GM21367 (cell line): ENCODE results near the gene MAN1B1.

Source experiments
- ATAC-seq: cut with Tn5 transposase; IDR thresholded peaks from one replicate; pipeline ENCODE4 v1.9.1; 2021; ENCODE audit not compliant: unreplicated experiment

MAN1B1 gene

DNA sequence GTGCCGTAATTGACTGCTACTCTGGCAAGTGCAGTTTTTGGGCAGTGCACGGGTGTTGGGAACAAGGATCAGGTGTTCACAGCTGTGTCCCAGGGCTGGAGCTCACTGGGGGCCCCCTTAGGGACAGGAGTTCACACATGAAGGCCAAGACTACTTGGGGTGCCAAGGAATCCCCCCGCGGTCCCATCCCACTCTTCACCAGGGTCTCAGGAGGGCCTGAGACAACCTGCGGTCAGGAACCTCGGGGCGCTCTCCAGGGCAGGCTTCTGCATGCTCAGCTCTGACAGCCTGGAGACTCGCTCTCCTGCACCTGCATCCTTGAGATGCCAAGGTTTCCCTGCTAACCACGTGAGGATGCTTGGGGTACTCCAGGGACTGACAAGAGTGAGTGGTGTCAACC lies 2.3 kb upstream of the MAN1B1 start:
- ATAC-seq, result no peak

DNA sequence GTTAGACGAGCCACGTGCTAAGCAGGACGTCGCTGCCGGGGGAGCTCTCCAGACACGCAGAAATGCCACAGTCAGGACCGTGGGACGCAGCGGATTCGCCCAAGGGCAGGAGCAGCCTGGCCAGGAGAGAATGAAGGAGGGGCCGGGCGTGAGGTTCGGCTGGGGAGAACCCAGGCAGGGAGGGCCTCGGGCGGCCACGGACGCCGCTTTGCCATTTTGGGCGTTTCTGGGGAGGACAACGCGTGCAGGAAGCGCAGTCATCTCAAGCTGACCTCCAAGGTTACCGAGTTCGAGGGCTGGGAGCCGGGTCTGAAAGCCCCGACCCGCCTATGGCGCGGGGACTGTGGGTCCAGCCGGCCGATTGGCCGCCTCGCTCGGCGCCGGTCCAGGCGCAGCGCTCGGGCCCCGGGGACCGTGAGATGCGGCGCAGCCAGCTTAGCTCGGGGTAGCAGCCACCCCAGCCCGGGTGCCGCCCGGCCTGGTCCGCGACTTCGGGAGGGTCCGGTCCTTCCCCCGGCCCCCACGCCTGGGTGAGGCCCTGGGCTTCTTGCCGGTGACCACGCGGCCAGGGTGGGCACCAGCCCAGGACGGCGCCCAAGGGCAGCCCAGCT lies 760 bp upstream of the MAN1B1 start:
- peak; percentile 2 for ATAC-seq

- no peak for ATAC-seq
Measured at GRCh38 chr9:137087409-137087925, 682 bp downstream of the MAN1B1 start.

DNA sequence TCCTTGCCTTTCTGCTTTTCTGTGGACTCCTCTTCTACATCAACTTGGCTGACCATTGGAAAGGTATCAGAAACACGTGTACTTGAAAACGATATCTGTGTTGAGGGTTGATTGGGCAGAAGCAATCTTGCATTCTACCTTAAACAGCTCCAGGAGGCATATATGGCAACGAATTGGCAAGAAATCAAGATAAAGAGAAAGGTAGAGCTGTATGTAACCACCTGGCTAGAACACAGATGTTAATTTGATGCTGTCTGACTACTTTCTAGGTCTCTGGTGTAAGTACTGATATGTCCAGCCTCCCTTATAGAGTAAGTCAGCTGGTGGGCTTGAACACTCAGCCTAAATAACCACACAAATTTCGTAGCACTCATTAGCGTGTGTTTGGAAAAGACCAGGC lies 1.3 kb downstream of the MAN1B1 start:
- ATAC-seq, result no peak

DNA sequence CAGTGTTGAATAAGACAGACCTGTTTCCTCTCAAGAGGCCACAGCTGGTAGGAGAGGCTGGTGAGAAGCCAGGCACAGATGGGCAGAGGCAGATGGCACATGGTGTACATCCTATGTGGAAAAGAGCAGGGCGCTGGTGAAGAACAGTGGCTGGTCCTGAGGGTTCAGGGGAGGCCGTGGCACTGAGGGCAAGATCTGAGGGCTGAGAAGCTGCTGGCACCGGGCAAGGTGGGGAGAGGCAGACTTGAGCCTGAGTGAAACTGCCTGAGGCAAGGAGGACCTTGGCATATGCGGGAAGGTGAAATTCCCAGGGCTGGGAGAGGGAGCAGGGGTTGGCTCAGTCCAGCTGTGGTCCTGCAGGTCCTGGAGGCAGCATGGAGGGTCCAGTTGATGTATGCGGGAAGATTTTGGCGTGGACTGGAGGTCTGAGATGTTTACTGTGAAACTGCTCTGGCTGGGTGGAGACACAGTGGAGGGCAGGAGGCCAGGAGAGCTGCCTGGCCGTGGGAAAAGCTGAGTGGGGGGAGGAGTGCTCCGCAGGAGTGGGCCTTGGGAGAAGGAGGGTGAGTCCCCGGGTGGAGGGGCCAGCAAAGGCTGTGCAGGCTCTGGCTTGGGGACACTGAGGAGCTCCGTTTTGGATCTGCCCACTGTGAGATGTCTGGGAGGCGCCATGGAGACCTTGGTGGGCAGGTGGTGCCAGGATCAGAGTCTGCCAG lies 2.6 kb downstream of the MAN1B1 start:
- ATAC-seq, result no peak

GRCh38 chr9:137095664-137096517 lies 9.1 kb downstream of the MAN1B1 start:
- ATAC-seq, result peak; percentile 57

DNA sequence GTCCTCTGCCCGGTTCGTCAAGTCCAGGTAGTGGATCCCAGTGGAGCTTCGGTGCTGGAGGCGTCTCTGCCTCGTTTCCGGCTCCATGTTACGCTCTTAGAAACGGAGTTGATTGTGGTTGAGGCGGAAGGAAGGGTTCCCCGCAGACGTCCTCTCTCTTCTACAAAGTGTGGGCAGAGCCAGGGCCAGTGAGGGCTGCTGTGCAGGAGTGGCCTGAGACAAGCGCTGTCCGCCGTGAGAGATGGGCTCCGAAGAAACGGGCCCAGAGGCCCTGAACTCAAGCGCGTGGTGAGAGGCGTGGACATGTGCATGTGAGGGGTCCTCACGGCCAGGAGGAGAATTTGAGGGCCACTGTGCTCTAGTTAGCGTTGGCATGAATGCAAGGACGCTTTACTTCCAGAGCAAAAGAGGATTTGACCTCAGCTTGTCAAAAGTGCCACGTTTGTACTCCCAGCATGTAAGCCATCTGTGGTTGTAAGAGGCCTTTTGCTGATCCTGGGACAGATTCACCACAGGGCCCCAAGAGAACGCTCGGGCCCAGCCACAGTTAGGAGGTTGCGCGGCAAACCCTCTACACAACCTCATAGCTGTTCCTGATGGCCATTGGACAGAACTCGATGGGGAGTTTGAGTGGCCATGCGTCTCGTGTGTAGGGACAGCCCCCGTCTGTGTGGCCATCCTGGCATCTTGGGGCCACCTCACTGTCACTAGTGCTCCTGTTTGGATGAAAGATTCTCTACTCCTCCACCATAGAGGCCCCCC lies 10.2 kb downstream of the MAN1B1 start:
- no peak for ATAC-seq

DNA sequence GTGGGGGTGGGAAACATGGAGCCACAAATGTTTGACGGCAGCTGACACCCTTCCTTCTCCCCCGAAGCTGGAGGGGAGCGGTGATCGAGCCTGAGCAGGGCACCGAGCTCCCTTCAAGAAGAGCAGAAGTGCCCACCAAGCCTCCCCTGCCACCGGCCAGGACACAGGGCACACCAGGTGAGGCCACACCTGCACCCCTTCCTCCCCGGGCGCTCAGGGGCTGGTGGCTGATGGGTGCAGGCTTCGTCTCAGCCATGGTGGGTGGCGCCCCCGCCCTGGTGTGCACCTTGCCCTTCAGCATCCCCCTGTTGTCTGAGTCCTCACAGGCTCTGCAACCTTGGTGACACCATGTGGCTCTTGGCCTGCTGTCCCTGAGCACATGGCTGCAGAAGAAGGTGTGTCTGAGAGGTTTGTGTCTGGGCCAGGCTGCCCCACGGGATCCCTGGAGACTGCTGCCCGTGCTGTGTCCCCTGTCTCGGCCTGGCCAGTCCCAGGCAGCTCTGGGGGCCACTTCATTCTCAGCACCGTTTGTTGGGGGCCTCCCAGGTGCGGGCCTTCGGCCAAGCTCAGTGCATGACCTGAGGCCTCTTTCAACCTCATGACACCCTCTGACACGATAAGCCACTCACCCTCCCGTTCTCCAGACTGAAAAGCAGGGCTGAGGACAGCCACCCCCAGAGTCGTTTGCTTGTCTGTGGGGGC lies 11.1 kb downstream of the MAN1B1 start:
- ATAC-seq, result no peak

GRCh38 chr9:137099231-137099630 lies 12.4 kb downstream of the MAN1B1 start:
- no peak for ATAC-seq

DNA sequence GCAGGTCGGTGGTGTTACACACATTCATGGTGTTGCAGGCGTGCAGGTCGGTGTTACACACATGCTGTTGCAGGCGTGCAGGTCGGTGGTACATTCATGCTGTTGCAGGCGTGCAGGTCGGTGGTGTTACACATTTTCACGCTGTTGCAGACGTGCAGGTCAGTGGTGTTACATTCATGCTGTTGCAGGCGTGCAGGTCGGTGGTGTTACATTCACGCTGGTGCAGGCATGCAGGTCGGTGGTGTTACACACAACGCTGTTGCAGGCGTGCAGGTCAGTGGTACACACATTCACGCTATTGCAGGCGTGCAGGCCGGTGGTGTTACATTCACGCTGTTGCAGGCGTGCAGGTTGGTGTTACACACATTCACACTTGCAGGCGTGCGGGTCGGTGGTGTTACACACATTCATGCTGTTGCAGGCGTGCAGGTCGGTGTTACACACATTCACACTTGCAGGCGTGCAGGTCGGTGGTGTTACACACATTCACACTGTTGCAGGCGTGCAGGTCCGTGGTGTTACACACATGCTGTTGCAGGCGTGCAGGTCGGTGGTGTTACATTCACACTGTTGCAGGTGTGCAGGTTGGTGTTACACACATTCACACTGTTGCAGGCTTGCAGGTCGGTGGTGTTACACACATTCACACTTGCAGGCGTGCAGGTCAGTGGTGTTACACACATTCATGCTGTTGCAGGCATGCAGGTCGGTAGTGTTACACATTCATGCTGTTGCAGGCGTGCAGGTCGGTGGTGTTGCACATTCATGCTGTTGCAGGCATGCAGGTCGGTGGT lies 16.6 kb downstream of the MAN1B1 start:
- ATAC-seq, result no peak

GRCh38 chr9:137105814-137106661 lies 19.3 kb downstream of the MAN1B1 start:
- no peak for ATAC-seq

GRCh38 chr9:137106662-137107250 lies 20.0 kb downstream of the MAN1B1 start:
- ATAC-seq, result no peak

- no peak for ATAC-seq
Measured at GRCh38 chr9:137107312-137107921, 20.6 kb downstream of the MAN1B1 start.

DNA sequence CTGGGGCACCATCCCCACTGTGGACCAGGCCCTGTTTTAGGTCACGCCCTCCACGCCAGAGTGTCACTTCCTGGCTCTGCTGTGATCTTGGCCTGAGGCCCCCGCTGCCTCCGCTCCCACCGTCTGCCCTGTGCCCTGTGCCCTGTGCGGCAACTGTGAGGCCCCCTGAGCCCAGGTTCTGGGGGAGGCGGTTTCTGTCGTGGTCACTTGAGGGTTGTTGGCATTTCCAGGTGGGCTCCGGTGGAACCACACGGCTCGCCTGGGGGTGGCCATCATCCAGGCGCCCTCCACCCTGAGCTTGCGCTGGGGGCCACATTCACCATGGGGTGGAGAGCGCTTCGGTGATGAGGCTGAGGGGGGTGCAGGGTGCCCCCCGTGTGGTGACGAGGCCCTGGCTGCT lies 21.2 kb downstream of the MAN1B1 start:
- ATAC-seq, result no peak

DNA sequence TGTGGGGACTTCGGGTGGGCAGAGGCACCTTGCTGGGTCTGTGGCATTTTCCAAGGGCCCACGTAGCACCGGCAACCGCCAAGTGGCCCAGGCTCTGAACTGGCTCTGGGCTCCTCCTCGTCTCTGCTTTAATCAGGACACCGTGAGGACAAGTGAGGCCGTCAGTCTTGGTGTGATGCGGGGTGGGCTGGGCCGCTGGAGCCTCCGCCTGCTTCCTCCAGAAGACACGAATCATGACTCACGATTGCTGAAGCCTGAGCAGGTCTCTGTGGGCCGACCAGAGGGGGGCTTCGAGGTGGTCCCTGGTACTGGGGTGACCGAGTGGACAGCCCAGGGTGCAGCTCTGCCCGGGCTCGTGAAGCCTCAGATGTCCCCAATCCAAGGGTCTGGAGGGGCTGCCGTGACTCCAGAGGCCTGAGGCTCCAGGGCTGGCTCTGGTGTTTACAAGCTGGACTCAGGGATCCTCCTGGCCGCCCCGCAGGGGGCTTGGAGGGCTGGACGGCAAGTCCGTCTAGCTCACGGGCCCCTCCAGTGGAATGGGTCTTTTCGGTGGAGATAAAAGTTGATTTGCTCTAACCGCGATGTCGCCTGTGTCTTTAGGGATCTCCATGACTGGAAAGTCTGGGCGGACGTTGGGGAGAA lies 21.9 kb downstream of the MAN1B1 start:
- no peak for ATAC-seq

- ATAC-seq, result no peak
Measured at GRCh38 chr9:137109250-137110146, 22.7 kb downstream of the MAN1B1 start.
